Activated CD4-positive, alpha-beta T cell treated with anti-CD3 and anti-CD28 coated beads, Interleukin-2, amount 50 U/mL, for 4 hours (primary cell): ENCODE data around the gene KIAA0232.
"Not testable (repeated sequence)": the region's sequence is repeated elsewhere in the genome, so short reads cannot be mapped to it uniquely, and the experiment has no call there.

Experiments used
- DNase-seq, 2 experiments: peaks; one replicate each; pipeline ENCODE4 v3.0.0-alpha.2; 2020

The KIAA0232 gene

DNA sequence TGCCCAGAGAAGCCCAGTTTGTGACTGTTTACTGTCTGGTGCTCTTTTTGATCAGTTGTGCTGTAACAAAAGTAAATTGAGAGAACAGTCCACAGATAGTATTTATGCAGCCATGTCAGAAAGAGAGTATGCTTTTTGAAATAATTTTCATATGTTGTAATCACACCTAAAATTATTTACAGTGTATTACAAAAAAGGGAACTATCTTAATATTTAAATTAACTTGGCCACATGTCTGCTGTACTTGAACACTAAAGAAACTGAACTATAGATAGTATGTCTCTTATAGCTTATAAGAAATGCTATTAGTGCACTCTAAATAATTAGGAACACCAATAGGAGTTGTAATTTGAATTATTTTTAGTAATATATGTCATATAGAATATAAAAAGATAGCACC lies 30.2 kb downstream of the KIAA0232 start:
- DNase-seq = no peak

DNA sequence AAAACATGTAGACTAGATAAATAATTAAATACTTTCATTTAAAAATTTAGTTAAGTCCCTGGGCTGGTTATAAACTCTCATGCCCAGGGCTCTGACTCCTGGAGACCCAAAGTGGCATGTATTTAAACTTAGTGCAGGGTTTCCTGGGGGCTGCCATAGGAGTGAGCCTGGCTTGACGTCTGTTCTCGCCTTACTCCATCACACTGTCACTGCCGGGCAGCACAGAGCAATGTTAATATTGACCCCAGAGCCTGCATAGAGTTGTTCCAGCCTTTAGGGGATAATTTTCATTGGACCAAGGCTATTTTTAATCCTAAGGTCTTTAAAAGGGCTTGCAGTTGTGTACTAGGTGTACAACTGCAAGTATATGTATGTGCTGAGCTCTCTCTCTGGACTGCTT lies 31.2 kb downstream of the KIAA0232 start:
- no peak for DNase-seq

DNA sequence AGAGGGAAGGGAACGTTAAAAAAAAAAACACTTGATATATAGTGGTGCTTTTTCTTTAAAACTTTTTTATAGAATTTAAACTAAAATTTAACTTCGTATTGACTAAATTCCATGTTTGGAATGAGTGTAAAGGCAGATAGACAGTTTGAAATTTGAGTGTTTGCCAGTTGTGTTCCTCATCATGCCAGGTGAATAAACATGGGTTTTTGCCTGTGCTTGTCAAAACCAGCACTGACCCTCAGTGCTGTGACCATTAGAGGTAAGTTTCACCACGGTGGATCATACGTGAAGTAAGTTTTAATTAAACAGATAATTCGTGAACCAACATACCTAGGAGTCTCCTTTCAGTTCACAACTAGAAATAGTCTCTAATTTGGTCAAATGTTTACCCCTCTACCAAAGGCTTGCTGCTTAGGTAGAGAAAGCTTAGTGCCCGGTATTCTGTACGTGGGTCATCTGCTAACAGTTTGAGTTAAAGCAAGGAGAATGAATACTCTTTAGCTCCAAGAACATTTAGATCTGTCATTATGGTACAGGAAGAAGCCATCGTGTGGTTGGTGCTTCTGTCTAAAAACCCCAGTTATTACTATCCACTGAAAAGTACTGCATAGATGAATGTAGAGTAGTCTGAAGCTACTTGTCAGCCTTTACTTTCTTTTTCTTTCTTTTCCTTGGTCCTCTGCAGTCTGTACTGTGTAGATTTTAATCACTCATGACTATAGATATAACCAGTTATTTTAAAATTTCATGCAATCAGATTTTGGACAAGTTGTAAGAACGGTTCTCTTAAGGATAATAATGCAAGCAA lies 32.7 kb downstream of the KIAA0232 start:
- no peak for DNase-seq

DNA sequence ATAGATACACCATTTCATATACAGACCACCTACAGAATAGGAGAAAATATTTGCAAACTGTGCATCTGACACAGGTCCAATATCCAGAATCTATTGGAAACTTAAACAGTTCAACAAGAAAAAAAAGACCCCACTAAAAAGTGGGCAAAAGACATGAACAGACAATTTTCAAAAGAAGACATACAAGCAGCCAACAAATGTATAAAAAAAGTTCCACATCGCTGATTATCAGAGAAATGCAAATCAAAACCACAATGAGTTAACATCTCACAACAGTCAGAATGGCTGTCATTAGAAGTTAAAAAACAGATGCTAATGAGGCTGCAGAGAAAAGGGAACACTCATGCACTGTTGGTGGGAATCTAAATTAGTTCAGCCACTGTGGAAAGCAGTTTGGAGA lies 36.8 kb downstream of the KIAA0232 start:
- no peak for DNase-seq

DNA sequence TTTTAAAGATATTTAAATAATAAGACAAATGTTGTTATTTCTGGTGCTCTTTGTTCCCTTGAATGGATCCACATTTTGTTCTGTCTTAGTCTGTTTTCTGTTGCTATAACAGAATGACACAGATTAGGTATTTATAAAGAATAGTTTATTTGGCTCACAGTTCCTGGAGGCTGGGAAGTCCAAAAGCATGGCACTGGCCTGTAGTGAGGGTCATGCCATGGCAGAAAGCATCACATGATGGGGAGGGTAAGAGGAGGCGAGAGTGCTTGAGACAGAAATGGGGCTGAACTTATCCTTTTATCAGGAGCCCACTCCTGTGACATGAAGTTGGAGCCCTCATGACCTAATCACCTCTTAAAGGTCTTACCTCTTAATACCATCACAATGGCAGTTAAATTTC lies 38.2 kb downstream of the KIAA0232 start:
- DNase-seq = no peak

DNA sequence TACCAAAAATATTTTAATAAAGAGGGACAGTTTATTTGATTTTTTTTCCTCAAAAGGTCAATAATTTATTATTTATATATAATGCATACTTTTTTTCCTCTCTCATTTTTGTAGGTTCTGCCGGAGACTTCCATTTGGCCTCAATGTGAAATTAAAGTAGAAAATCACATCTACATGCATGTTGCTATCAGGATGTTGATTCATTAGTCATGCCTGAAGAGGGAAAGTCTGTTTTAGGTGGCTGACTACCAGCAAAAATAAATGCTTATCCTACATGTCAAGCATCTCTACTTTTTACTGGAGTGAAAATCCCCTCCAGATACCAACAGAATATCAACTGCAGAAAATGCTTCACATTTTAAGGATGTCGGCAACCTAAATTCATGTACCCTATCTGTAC lies 41.5 kb downstream of the KIAA0232 start:
- DNase-seq = no peak

DNA sequence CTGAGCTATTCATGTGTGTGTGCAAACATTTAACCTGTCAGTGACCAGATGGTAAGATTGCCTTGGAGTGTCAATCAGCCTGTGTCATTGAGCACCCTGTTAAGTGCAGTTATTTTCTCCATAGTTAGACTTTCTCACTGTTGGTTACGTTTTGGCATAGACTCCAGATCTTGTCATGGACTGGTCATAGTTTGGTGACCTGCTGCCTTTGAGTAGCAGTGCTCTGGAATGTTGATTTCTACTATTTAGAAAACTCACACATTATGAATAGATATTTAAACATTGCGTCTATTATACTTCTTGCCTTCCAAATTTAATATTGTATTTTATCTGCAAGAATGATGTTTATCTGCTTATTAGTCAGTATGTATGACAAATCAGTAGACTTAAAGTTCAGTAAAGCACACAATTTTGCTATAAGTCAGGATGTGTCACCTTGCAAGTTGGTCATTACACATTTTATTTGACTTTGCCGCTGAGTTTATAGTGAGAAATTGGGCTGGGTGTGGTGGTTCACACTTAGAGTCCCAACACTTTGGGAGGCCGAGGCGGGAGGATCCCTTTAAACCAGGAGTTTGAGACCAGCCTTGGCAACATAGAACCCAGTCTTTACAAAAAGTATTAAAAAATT lies 42.4 kb downstream of the KIAA0232 start:
- DNase-seq = no peak

DNA sequence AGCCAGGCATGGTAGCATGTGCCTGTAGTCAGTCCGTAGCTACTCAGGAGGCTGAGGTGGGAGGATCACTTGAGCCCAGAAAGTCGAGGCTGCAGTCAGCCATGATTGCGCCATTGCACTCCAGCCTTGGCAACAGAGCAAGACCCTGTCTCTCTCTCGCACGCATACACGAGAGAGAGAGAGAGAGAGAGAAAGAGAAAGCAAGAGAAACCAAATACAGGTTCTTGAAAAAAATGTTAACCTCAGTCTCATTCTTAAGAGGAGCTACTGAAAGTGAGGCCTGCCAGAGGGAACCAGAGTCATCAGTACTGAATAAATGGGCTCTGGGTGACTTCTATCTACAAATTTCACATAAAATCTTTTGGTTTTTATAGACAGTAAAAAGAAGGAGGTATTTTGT lies 42.9 kb downstream of the KIAA0232 start:
- DNase-seq = no peak

DNA sequence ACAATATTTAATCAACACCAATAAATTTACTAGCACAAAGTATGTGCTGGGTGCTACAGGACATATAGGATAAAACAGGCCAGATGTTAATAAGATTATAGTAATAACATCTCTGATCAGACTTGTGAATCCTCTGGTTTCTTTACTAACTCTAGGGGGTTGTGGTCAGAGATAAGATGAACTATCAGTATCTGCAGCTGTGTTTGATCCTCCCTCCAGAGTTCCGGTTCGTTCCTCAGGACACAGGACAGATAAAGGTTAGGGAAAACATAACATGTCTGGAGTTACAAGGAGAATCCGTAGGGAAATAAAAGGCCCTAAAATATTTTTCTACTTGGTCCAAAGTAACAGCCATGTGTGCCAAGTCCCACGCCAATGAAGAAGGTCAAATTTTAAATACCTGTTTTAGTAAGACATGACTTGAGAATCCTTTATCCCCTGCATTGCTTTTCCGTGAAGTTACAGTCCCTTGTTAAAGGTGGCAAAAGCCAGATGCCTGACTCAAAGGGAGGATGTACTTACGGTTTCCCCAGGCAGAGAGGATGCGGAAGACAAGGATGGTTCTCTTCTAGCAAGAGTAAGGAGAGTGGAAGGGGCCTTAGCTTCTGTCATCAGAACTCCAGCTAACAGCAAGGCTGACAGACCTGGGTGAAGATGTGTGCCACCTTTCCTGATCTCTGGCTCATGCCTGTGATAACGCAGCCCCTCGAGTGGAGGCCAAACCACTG lies 44.4 kb downstream of the KIAA0232 start:
- DNase-seq = no peak

DNA sequence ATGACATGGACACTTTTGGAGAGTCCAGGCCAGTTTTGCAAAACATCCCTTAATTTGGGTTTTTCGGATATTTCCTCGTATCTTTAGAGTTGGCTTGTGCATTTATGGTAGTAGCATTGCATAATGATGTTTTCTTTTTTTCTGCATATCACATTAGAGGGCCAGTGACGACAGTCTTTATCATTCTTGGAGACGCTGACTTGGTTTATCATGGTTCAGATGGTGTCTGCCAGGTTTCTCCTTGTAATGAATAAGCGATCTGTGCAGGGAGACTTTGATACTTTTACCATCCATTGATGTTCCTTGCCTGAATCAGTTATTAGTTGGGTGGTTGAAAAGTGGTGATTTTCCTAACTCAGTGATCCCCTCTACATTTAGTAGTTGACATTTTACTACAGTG lies 46.6 kb downstream of the KIAA0232 start:
- DNase-seq = no peak

DNA sequence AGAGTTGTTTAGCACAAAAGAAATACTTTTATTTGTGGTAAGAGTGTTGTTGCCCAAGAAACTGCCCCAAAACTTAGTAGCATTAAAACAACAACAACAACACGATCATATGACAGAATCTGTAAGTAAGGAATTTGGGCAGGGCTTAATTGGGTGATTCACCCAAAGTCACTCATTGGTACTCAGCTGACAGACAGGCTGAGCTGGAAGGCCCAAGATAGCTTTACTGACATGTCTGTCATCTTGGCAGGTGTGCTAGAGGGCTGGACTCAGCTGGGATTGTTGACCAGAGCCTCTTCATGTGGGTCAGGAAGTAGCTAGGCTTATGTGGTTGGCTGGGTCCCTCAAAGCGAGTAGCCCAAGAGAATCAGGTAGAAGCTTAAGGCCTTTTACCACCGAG lies 52.3 kb downstream of the KIAA0232 start:
- DNase-seq = no peak

DNA sequence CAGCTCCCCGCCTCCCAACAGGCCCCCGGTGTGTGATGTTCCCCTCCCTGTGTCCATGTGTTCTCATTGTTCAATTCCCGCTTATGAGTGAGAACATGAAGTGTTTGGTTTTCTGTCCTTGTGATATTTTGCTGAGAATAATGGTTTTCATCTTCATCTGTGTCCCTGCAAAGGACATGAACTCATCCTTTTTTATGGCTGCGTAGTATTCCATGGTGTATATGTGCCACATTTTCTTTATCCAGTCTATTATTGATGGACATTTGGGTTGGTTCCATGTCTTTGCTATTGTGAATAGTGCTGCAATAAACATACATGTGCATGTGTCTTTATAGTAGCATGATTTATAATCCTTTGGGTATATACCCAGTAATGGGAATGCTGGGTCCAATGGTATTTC lies 53.1 kb downstream of the KIAA0232 start:
- not testable (repeated sequence) for DNase-seq

DNA sequence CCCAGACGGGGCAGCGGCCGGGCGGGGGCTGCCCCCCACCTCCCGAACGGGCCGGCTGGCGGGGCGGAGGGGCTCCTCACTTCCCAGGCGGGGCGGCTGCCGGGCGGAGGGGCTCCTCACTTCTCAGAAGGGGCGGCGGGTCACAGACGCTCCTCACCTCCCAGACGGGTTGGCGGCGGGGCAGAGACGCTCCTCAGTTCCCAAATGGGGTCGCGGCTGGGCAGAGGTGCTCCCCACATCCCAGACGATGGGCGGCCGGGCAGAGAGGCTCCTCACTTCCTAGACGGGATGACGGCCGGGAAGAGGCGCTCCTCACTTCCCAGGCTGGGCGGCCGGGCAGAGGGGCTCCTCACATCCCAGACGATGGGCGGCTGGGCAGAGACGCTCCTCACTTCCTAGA lies 54.6 kb downstream of the KIAA0232 start:
- DNase-seq = not testable (repeated sequence)

DNA sequence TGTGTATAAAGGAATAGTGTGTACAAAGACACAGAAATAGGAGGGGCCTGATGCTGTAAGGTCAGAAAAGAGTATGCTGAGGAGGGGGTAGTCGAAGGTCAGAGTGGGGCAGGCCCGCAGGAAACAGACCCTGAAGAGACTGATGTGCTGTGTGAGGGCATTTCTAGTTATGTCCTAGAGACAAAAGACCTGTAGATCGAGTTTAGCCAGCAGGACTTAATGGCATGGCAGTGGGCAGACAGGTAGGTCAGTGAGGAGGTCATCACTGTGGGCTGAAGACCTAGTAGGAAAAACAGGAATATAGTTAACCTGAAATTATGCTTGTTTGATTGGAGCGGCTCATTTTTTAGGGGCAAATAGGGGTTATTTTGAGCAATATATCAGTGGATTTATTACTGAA lies 57.1 kb downstream of the KIAA0232 start:
- DNase-seq = no peak

DNA sequence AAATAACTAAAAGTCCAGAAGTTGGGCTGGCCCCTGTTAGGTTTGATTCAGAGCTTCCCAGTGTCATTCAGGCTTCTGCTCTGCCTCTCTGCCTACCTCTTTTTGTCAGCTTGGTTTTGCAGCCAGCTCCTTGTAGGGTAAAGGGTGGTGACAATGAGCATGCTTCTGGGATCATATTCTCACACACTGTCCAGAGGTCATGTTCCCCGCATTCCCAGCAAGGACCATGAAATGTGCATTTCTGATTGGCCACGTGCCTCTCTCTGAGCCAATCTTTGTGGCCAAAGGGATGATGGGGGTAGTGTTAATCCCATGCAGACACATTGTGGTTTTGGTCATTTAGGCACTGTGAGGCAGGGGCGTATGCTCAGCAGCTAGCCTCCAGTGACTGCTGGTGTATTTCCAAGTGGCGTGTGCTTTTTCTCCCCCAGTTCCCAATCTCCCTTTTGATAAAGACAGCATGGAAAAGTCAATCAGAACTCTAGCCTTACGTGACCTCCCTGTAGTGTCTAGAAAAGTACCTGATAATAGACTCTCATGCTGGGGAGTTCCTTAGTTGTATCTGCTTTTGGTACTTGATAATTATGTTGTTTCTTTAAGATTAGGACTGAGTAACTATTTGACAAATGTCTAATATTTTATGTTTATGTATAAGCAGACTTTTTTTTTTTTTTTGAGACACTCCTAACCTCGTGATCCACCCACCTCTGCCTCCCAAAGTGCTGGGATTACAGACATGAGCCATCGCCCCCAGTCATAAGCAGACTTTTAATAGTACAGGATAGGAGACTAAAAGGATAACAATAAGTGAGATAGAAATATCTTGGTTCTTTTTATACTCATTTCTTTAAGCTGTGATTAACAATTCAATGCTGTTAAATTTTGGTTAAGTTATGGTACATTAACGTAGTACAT lies 57.8 kb downstream of the KIAA0232 start:
- DNase-seq = no peak

DNA sequence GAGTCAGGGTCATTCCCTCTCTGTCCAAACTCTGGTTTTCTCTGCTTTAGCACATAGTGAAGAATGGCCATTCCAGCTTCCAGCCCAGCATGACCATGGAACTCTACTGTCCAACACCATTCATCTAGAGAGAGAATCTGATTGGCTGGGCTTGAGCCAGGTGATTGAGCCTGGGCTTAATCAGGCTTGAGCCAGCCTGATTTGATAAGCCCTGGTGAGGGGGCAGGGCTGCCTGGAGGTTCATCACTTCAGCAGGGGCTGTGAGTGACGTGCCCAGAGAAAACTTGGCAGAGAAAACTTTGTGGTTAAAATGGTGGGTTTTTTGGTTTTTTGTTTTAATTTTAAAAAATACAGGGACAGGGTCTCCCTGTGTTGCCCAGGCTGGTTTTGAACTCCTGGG lies 62.5 kb downstream of the KIAA0232 start:
- DNase-seq = no peak

DNA sequence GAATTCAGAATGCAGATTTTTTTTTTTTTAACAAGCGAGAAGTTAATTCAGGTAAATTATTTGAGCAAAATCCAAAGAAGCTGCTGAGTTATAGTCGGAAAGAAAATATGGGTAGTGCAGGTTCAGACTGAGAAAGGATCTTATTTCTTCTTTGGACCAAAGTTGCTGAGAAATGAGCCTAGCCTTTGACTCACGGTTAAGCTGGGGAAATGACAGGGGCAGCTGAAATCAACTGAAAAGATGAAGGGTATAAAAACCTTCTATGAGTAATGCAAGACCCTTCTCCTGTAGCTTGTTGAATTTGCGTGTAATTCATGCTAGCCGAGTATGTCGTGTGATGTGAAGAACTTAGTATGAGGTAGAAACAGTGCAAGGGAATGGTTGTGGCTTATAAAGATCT lies 63.0 kb downstream of the KIAA0232 start:
- DNase-seq = no peak

DNA sequence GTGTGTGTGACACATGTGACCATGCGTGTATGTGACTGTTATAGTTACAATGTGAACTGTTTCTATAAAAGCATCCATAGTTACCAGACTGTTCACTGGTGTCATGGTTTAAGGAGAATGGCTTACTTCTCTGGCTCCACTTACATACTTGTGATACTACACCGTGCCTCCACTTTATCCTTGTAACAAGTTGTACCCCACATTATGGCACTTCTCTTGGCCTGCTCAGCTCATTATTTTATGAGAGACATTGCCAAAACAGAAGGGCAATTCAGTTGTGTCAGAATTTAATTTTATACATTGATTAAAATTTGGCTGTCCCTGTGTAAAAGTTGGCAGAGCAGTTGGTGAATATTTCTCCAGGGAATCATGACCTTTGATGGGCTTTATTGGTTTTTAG lies 64.7 kb downstream of the KIAA0232 start:
- DNase-seq = no peak

DNA sequence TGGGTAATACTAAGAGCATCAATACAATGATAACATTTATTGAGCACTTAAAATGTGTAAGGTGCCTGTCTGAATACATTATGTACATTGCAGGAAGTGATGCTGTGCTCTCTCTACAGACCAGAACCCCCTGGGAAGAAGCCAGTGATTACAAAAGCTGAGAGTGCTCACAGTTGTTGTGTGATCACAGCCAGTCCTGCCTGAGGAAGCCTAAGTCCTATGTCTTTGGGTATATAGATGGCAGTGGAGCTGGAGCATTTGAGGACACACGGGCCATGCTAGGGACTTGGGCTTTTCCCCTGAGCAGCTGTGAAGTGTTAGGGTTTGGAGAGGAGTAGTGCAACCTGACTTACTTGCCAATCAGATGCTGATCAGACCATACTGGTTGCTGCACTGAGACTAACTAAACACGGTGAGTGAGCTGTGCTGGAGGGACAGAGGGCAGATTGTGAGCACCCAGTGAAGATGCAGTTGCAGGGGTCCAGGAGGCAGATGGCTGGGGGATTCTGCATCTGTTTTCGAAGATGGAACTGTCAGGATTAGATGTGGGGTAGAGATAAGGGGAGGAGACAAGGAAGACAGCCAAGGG lies 66.3 kb downstream of the KIAA0232 start:
- no peak for DNase-seq

DNA sequence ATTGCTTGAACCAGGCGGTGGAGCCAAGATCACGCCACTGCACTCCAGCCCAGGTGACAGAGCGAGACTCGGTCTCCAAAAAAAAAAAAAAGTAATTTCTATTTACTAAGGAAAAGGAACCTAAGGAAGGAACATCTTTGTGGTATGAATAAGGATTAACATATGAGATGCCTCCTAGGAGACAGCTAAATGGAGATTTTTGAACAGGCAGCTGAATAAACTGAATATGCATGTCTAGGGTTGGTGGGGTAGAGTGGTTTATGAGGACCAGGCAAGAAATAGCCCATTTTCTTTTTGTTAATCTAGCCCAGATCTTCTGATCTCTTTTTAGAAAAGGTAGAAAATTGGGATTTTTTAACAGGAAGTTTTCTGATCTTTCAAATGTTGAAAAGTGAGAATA lies 67.2 kb downstream of the KIAA0232 start:
- DNase-seq = no peak

DNA sequence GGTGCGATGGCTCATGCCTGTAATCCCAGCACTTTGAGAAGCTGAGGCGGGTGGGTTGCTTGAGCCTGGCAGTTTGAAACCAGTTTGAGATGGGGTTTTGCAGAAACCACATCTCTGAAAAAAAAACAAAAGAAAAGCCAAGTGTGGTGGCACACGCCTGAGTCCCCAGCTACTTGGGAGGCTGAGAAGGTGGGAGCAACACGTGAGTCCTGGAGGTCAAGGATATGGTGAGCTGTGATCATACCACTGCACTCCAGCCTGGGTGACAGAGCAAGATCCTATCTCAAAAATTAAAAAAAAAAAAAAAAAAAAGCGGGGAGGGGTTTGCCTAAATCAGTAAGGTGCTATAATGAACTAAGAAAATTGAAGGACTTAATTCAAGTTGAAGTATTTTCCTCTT lies 68.9 kb downstream of the KIAA0232 start:
- no peak for DNase-seq

DNA sequence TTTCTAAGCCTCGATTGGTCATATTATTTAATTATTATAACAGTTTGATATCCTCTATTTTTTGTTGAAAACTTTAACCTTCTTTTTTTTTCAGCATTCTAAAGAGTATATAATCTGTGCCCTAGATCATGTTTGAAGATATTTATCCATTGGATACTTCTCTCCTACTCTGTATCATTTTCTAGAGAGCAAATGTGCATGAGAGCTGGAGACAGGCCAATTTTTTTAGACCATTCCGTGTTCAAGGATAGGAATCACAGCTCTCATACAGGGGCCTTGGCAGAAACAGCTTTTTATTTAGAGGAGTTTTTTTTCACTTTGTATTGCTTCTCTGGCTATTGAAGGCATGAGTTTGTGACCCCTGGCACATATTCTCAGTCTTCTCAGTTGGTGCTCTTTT lies 69.4 kb downstream of the KIAA0232 start:
- DNase-seq = no peak

DNA sequence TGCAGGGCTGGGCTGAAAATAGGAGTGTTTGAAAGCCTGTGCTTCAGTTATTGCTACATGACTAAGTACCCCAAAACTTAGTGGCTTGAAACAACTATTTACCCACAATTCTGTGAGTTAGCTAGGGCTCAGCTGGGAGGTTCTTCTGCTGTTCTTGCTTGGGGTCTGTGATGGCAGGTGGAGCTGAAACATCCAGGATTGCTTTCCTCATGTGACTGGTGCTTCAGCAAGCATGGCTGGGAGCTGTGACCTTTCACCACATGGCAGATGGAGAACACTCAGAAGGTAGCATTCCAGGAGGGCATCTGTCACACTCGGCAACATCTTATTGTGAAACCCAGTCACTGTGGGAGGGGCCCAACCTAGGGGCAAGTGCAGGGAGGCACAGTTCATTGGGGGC lies 70.1 kb downstream of the KIAA0232 start:
- no peak for DNase-seq
